Stomach (tissue), 9 donors: ENCODE measurements around the gene R3HCC1L. TPM values are rescaled to one million over a fixed set of nuclear protein-coding genes. Genes with fewer than 3 reads are reported as not detected.

Source experiments
- DNase-seq, 2 donors: peaks; one replicate each; pipeline versions ENCODE4 v3.0.0 to v3.0.0-alpha.2; 2013 to 2019
- H3K27ac ChIP-seq, 5 donors: fragments of 200-600 bp in 4 of 5; sonication (generic) in 4 of 5; one replicate each; pipeline ENCODE4 v1.5.1; 2013 to 2019; ENCODE audit warnings: mild to moderate bottlenecking in 1 of 5, moderate library complexity in 1 of 5
- H3K27me3 ChIP-seq, 3 donors: fragments of 200-600 bp; sonication (generic); one replicate each; pipeline ENCODE4 v1.5.1; 2017 to 2019; ENCODE audit warnings: mixed run types in 1 of 3
- H3K36me3 ChIP-seq, 4 donors: fragments of 200-600 bp; sonication (generic); 1 replicate in 3 of 4; 2 replicates in 1 of 4; pipeline ENCODE4 v1.5.1; 2016 to 2019
- H3K4me1 ChIP-seq, 4 donors: fragments of 200-600 bp; sonication (generic); one replicate each; pipeline ENCODE4 v1.5.1; 2016 to 2019
- H3K4me3 ChIP-seq, 4 donors: fragments of 200-600 bp; sonication (generic) in 3 of 4; one replicate each; pipeline ENCODE4 v1.5.1; 2016 to 2019; ENCODE audit warnings: mild to moderate bottlenecking in 1 of 4
- H3K9me3 ChIP-seq, 4 donors: fragments of 200-600 bp; sonication (generic); one replicate each; pipeline ENCODE4 v1.5.1; 2016 to 2019
- EP300 ChIP-seq: sonication (generic); formaldehyde crosslinking; IDR thresholded peaks from one replicate; pipeline ENCODE4 v1.6.1; 2017; ENCODE audit warnings: antibody characterized with exemption
- POLR2A ChIP-seq, 4 donors: fragments of 450-650 bp; IDR thresholded peaks; one replicate each; pipeline ENCODE4 v1.6.1; 2016; ENCODE audit warnings: antibody characterized with exemption in 4 of 4, control low read depth in 2 of 4, mild to moderate bottlenecking in 1 of 4, moderate library complexity in 1 of 4
- POLR2AphosphoS5 ChIP-seq, 3 donors: sonication (generic); formaldehyde crosslinking; IDR thresholded peaks; one replicate each; pipeline ENCODE4 v1.6.1; 2016; ENCODE audit warnings: antibody characterized with exemption in 3 of 3
- WGBS, 5 donors: extraction: QIAGEN DNeasy Blood & Tissue Kit in 3 of 5; methylation state at CpG; one replicate each; pipeline versions ENCODE4 v1.1.5 to v1.1.7; 2013 to 2018; 5-methylcytosine and 5-hydroxymethylcytosine counted together
- intact Hi-C: fragments of 100-400 bp; cut with DNase I; formaldehyde crosslinking; loops from one replicate; pipeline ENCODE4 v1.15.1; 2023; ENCODE audit warnings: low total_unique reads
- polyA plus RNA-seq, 3 donors: library from polyadenylated mRNA; stranded (reverse); fragments of 200-250 nt; gene quantifications; one replicate each; pipeline ENCODE4 v1.2.3, GENCODE V29; 2013
- total RNA-seq, 5 donors: library from RNA; depleted of rRNA; stranded (reverse); fragments of >200 nt; gene quantifications; one replicate each; pipeline versions ENCODE4 v1.1.0 to v1.2.3, GENCODE V29; 2014 to 2016
- TF ChIP-seq, protein P1 (sequence below), 7 experiments: fragments of 450-650 bp in 4 of 7; fragments of 200-600 bp in 3 of 7; sonication (generic) in 3 of 7; IDR thresholded peaks; one replicate each; pipeline ENCODE4 v1.5.1; 2016 to 2019; ENCODE audit warnings: antibody characterized with exemption in 7 of 7, control low read depth in 2 of 7, mild to moderate bottlenecking in 1 of 7
- donor health status: healthy with polysubstance abuse.
- donor health status: Bipolar disorder and iron deficiency.
- donor health status: healthy.

Gene R3HCC1L
- total and polyA plus RNA-seq, 8 donors = 7.3 to 97.6 (median 15.3) TPM

DNA sequence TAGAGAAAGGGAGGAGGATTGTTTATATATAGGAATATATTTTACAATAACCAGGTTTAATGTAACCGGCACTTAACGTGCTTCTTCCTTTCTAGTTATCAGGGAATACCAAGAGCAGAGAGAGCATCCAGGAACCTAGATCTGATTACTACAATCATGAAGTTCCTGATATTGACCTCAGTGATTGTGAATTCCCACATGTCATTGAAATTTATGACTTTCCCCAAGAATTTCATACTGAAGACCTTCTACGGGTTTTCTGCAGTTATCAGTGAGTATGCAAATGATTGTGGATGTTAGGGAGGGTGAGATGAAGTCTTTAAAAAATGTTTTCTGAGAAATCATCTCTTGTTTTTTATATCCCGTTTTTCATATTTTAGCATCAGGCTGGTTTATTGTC is 97.0 kb downstream of the R3HCC1L start:
- Histone ChIP-seq H3K36me3 (peaks cover 13 to 50% (median 35%) of the 10 kb centered on the region in 4 donors), H3K4me3 (no peak overlapping the region), H3K9me3 (peaks cover 0 to 7% (median 3%) of the 10 kb centered on the region in 4 donors), H3K4me1 (no peaks in the 10 kb centered on the region), H3K27me3 (no peaks in the 10 kb centered on the region), H3K27ac (no peak overlapping the region)
- no peak for DNase-seq
- intact Hi-C loops = no loop called here
- 93 to 98% (median 97%) methylated on average over 4 of the region's 4 CpGs for WGBS, 5 donors
- TF ChIP-seq, protein P1, sequence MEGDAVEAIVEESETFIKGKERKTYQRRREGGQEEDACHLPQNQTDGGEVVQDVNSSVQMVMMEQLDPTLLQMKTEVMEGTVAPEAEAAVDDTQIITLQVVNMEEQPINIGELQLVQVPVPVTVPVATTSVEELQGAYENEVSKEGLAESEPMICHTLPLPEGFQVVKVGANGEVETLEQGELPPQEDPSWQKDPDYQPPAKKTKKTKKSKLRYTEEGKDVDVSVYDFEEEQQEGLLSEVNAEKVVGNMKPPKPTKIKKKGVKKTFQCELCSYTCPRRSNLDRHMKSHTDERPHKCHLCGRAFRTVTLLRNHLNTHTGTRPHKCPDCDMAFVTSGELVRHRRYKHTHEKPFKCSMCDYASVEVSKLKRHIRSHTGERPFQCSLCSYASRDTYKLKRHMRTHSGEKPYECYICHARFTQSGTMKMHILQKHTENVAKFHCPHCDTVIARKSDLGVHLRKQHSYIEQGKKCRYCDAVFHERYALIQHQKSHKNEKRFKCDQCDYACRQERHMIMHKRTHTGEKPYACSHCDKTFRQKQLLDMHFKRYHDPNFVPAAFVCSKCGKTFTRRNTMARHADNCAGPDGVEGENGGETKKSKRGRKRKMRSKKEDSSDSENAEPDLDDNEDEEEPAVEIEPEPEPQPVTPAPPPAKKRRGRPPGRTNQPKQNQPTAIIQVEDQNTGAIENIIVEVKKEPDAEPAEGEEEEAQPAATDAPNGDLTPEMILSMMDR (IDR thresholded peaks at IDR 0.05) = no peak
- TF ChIP-seq POLR2A (IDR thresholded peaks at IDR 0.05) = no peak

DNA sequence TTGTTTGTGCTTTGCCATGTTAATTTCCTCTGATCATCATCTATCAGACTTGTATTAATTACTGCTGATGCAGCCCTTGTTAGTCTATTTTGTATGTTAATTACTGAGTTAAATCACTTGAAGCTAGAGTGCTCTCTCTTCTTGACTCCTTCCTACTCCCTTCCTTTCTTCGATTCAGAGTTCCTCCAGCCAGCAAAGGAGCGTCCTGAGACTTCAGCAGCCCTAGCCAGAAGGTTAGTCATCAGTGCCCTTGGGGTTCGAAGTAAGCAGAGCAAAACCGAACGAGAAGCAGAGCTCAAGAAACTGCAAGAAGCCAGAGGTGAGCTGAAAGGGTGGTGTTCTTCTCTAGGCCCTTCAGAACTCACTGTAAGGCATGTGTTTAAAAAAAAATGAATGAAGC is 101.4 kb downstream of the R3HCC1L start:
- TF ChIP-seq POLR2AphosphoS5 (IDR thresholded peaks at IDR 0.05) (no peak), EP300 (no peak), POLR2A (IDR thresholded peaks at IDR 0.05) (no peak)
- TF ChIP-seq, protein P1 (IDR thresholded peaks at IDR 0.05) = no peak
- H3K27me3 ChIP-seq = no peaks in the 10 kb centered on the region
- no peak overlapping the region for H3K27ac ChIP-seq
- no peak overlapping the region for H3K4me3 ChIP-seq
- intact Hi-C loops = no loop called here
- no peak for DNase-seq
- H3K4me1 ChIP-seq = no peaks in the 10 kb centered on the region
- H3K9me3 ChIP-seq = no peaks in the 10 kb centered on the region
- WGBS, 5 donors = 78 to 94% (median 82%) methylated on average over 5 of the region's 5 CpGs
- H3K36me3 ChIP-seq = peaks cover 15 to 88% (median 69%) of the 10 kb centered on the region in 4 donors

DNA sequence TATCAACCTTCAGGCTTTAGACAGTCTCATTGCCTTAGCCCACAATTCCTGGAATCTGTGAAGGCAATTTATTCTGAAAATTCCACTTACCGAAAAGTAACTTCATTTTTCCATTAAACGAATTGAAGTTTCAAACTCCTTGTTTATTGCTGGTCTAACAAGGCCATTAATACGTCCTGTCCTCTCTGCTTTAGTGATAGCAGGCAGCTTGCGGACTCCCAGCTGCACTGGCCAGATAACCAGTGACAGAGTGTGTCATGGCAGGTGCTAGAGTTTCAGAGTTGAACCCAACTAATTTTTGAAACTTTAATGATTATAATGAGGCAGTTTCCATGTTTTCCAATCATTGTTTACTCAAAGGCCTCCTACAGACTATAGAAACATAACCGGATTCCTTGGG is 102.4 kb downstream of the R3HCC1L start:
- no peaks in the 10 kb centered on the region for H3K27me3 ChIP-seq
- whole genome bisulfite sequencing, 5 donors = 80 to 90% (median 82%) methylated on average over 5 of the region's 5 CpGs
- no peak overlapping the region for H3K27ac ChIP-seq
- intact Hi-C loops = no loop called here
- H3K36me3 ChIP-seq = peaks cover 13 to 86% (median 67%) of the 10 kb centered on the region in 4 donors
- no peak for TF ChIP-seq POLR2A (IDR thresholded peaks at IDR 0.05)
- TF ChIP-seq, protein P1 (IDR thresholded peaks at IDR 0.05) = no peak
- TF ChIP-seq POLR2AphosphoS5 (IDR thresholded peaks at IDR 0.05) = no peak
- TF ChIP-seq EP300 = no peak
- no peaks in the 10 kb centered on the region for H3K4me1 ChIP-seq
- H3K4me3 ChIP-seq = no peak overlapping the region
- no peaks in the 10 kb centered on the region for H3K9me3 ChIP-seq
- DNase-seq = no peak

GRCh38 chr10:98238391-98238790 is 103.9 kb downstream of the R3HCC1L start:
- 91 to 94% (median 93%) methylated on average over 1 of the region's 1 CpG for WGBS, 5 donors
- intact Hi-C loops = no loop called here
- TF ChIP-seq POLR2AphosphoS5 (IDR thresholded peaks at IDR 0.05) (no peak), EP300 (no peak), POLR2A (IDR thresholded peaks at IDR 0.05) (no peak)
- TF ChIP-seq, protein P1 (IDR thresholded peaks at IDR 0.05) = no peak
- no peak overlapping the region for H3K4me3 ChIP-seq
- DNase-seq = no peak
- peaks cover 11 to 86% (median 70%) of the 10 kb centered on the region in 4 donors for H3K36me3 ChIP-seq
- H3K4me1 ChIP-seq = no peaks in the 10 kb centered on the region
- H3K27ac ChIP-seq = no peak overlapping the region
- no peaks in the 10 kb centered on the region for H3K27me3 ChIP-seq
- no peaks in the 10 kb centered on the region for H3K9me3 ChIP-seq
